Thoracic aorta (tissue), 2 donors: ENCODE measurements around the gene RHEX. TPM values are rescaled to one million over a fixed set of nuclear protein-coding genes. Genes with fewer than 3 reads are reported as not detected.

ENCODE experiments used
- ATAC-seq: fragments of 150-250 bp; one replicate; pipeline ENCODE4 v1.8.0; 2017; ENCODE audit warnings: low read depth; ENCODE audit not compliant: insufficient number of reproducible peaks, low FRiP score
- DNase-seq: peaks from one replicate; pipeline ENCODE4 v3.0.0-alpha.2; 2020; ENCODE audit warnings: low spot score
- H3K27ac ChIP-seq, 2 donors: fragments of 200-600 bp; sonication (generic); 1 replicate in 1 of 2; 2 replicates in 1 of 2; pipeline ENCODE4 v1.5.1; 2016; ENCODE audit warnings: mild to moderate bottlenecking in 2 of 2, moderate library complexity in 2 of 2
- H3K27me3 ChIP-seq: fragments of 200-600 bp; sonication (generic); replicated peaks from 2 replicates; pipeline ENCODE4 v1.6.0; 2016; ENCODE audit warnings: mild to moderate bottlenecking; ENCODE audit not compliant: insufficient read depth
- H3K36me3 ChIP-seq: fragments of 200-600 bp; sonication (generic); one replicate; pipeline ENCODE4 v1.5.1; 2016
- H3K4me1 ChIP-seq, 2 donors: fragments of 200-600 bp; sonication (generic); 1 replicate in 1 of 2; 2 replicates in 1 of 2; pipeline versions ENCODE4 v1.5.1 to v1.6.0; 2016; ENCODE audit warnings: low read depth in 2 of 2, mild to moderate bottlenecking in 1 of 2; ENCODE audit not compliant: control insufficient read depth in 1 of 2
- H3K4me3 ChIP-seq: fragments of 200-600 bp; sonication (generic); 2 replicates; pipeline ENCODE4 v1.5.1; 2016; ENCODE audit warnings: mild to moderate bottlenecking
- H3K9me3 ChIP-seq: fragments of 200-600 bp; sonication (generic); 2 replicates; pipeline ENCODE4 v1.5.1; 2016
- total RNA-seq, 2 donors: library from RNA; depleted of rRNA; stranded (reverse); fragments of >200 nt; gene quantifications; one replicate each; pipeline versions ENCODE4 v1.1.0 to v1.2.3, GENCODE V29; 2016
- TF ChIP-seq, protein P1 (sequence below): fragments of 200-600 bp; sonication (generic); IDR thresholded peaks from one replicate; pipeline ENCODE4 v1.5.1; 2019; ENCODE audit warnings: antibody characterized with exemption

Gene RHEX
- total RNA-seq, 2 donors from 2014 or later, result 6.1 to 36.7 TPM

DNA sequence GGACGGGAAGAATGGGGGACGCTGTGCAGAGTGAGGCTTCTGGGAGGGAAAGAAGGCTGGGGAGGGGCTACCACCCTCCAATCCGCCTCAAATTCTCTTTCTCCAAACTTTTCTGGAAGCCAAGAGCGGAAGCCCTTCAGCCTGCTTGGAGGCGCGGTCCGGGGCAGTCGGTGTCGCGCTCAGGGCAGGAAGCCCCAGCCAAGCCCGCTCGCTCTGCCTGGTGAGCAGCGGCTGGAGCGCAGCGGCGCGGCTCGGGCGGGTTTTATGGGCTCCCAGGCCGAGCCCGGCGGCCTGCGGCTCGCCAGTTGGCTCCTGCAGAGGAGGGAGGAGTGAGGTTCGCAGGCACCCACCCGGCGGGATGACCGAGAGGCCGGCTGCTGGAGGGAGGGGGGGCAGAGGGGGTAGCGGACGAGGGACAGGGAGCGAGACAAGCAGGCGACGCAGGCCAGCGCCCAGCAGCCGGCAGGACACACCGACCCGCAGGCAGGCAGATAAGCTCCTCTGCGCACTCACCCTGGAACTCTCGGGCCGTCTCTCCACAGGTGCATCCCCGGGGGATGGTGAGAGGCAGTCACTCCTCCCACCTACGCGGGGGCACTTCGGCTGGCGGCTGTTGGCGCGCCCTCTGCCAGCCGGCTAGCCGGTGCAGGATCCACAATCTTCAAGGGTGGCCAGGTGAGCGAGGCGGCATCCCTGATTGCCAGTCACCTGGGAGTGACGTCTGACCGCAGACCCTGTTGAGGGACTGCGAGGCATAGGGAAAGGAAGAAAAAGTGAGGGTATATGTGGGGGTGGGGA lies 64.4 kb downstream of the RHEX start, which contains the start of gene AVPR1B:
Gene AVPR1B (minus strand): TSS at position 238 of the 798 bp plus-strand sequence. CDS start 498 bp downstream, outside the sequence.
- no peak for ATAC-seq
- Histone ChIP-seq H3K4me1 (peaks cover 5 to 13% of the 10 kb centered on the region in 2 donors), H3K4me3 (peak within 1 kb of the TSS; percentile 72), H3K27ac (no peak within 1 kb of the TSS), H3K36me3 (no peaks in the 10 kb centered on the region), H3K9me3 (peaks cover 7% of the 10 kb centered on the region), H3K27me3 (no peaks in the 10 kb centered on the region)
- DNase-seq, result no peak
- TF ChIP-seq, protein P1, sequence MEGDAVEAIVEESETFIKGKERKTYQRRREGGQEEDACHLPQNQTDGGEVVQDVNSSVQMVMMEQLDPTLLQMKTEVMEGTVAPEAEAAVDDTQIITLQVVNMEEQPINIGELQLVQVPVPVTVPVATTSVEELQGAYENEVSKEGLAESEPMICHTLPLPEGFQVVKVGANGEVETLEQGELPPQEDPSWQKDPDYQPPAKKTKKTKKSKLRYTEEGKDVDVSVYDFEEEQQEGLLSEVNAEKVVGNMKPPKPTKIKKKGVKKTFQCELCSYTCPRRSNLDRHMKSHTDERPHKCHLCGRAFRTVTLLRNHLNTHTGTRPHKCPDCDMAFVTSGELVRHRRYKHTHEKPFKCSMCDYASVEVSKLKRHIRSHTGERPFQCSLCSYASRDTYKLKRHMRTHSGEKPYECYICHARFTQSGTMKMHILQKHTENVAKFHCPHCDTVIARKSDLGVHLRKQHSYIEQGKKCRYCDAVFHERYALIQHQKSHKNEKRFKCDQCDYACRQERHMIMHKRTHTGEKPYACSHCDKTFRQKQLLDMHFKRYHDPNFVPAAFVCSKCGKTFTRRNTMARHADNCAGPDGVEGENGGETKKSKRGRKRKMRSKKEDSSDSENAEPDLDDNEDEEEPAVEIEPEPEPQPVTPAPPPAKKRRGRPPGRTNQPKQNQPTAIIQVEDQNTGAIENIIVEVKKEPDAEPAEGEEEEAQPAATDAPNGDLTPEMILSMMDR, result no peak

DNA sequence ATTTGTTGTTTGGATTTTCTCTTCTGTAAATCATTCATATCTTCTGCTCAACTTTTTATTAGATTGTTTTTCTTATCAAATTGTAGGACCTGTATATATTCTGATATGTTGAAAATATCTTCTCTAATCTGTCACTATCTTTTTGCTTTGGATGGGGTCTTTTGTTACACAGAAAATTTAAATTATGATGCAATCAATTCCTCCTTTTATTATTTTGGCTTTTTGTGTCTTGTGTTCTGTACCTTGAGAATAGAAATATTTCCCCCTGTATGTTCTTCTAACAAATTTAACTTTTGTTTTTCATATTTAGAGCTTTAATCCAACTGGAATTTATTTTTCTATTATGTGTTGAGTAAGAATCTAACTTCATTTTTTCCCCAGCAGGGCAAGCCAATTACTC lies 67.4 kb downstream of the RHEX start:
- Histone ChIP-seq H3K27me3 (no peaks in the 10 kb centered on the region), H3K4me1 (peaks cover 5 to 13% of the 10 kb centered on the region in 2 donors), H3K36me3 (no peaks in the 10 kb centered on the region), H3K27ac (no peak overlapping the region), H3K4me3 (no peak overlapping the region), H3K9me3 (peaks cover 7% of the 10 kb centered on the region)
- TF ChIP-seq, protein P1, result no peak
- DNase-seq (no peak), ATAC-seq (no peak)

DNA sequence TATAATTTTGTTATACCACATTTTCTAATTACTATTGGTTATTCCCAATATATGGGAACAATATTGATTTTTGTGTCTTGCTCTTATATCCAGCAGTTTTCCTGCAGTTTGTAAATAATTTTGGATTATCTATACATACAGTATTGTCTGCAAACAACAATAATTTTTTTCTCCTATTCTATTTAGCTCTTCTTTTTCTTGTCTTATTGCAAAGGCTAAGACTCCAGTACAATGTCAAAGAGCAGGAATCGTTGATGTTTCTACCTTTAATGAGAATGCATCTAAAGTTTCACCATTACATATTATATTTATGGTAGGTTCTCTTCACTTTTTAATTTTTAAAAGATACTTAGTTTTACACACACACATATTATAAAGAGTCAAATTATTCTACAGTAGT lies 68.3 kb downstream of the RHEX start:
- no peak for ATAC-seq
- Histone ChIP-seq H3K27me3 (no peaks in the 10 kb centered on the region), H3K27ac (no peak overlapping the region), H3K4me1 (peaks cover 5 to 13% of the 10 kb centered on the region in 2 donors), H3K4me3 (no peak overlapping the region), H3K9me3 (peaks cover 7% of the 10 kb centered on the region), H3K36me3 (no peaks in the 10 kb centered on the region)
- DNase-seq, result no peak
- TF ChIP-seq, protein P1, result no peak

DNA sequence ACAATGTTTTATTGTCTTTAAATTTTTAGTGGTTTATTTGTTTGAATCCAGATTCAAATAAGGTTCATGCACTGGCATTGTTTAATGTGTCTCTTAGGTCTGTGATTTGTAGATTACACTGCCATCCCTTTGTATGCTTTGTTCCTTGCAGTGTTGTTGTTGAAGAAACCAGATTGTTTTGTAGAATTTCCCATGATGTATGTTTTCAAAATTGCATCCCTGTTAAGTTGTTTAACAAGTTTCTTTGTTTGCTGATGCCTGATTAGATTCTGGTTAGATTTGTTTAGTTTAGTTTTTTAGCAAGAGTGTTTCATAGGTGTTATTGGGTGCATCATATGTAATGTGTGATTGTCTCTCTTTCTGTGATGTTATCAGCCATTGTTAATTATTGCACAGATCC lies 69.7 kb downstream of the RHEX start:
- no peak for DNase-seq
- ATAC-seq, result no peak
- H3K27me3 ChIP-seq, result no peaks in the 10 kb centered on the region
- no peaks in the 10 kb centered on the region for H3K36me3 ChIP-seq
- peaks cover 7% of the 10 kb centered on the region for H3K9me3 ChIP-seq
- peaks cover under 1 to 3% of the 10 kb centered on the region in 2 donors for H3K4me1 ChIP-seq
- H3K4me3 ChIP-seq, result no peak overlapping the region
- TF ChIP-seq, protein P1, result no peak
- H3K27ac ChIP-seq, result no peak overlapping the region

DNA sequence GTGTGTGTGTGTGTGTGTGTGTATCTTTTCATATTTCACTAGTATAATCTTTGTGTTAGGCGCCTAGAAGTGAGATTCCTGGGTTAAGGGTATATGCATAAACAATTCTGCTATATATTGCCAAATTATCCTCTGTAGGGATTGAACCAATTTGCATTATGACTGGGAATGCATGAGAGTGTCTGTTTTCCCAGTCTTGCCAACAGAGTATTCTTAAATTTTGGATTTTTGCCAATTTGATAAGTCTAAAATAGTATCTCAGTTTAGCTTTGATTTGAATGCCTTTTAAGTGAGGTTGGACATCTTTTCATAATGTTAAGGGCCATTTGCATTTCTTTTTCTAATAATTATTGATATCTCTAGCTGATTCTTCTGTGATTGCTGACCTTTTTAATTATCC lies 72.4 kb downstream of the RHEX start:
- no peak overlapping the region for H3K27ac ChIP-seq
- H3K4me1 ChIP-seq, result no peaks in the 10 kb centered on the region
- no peaks in the 10 kb centered on the region for H3K36me3 ChIP-seq
- no peak for DNase-seq
- no peak for ATAC-seq
- TF ChIP-seq, protein P1, result no peak
- no peaks in the 10 kb centered on the region for H3K27me3 ChIP-seq
- H3K4me3 ChIP-seq, result no peak overlapping the region
- H3K9me3 ChIP-seq, result peaks cover 7% of the 10 kb centered on the region
